DOHH2 (cell line): Measurements from ENCODE around the gene TASP1.
"Not testable (repeated sequence)": the region's sequence is repeated elsewhere in the genome, so short reads cannot be mapped to it uniquely, and the experiment has no call there.

Source experiments
- EZH2phosphoT487 ChIP-seq: fragments of 200-600 bp; sonication (generic); IDR thresholded peaks from 2 replicates; pipeline ENCODE4 v1.6.1; 2017; ENCODE audit warnings: borderline replicate concordance, mild to moderate bottlenecking, antibody characterized with exemption, low read length, moderate library complexity, mixed read lengths
- TF ChIP-seq, protein P1 (sequence below): fragments of 200-600 bp; sonication (generic); IDR thresholded peaks from one replicate; pipeline ENCODE4 v1.5.1; 2014; ENCODE audit warnings: antibody characterized with exemption, mild to moderate bottlenecking, low read depth, low read length; ENCODE audit not compliant: poor library complexity, severe bottlenecking

DNA sequence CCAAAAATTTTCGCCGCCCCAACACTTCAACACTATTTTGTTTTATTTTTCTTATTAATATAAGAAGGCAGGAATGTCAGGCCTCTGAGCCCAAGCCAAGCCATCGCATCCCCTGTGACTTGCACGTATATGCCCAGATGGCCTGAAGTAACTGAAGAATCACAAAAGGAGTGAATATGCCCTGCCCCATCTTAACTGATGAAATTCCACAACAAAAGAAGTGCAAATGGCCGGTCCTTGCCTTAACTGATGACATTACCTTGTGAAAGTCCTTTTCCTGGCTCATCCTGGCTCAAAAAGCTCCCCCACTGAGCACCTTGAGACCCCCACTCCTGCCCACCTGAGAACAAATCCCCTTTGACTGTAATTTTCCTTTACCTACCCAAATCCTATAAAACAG is 276.6 kb downstream of the TASP1 start:
- TF ChIP-seq, protein P1, sequence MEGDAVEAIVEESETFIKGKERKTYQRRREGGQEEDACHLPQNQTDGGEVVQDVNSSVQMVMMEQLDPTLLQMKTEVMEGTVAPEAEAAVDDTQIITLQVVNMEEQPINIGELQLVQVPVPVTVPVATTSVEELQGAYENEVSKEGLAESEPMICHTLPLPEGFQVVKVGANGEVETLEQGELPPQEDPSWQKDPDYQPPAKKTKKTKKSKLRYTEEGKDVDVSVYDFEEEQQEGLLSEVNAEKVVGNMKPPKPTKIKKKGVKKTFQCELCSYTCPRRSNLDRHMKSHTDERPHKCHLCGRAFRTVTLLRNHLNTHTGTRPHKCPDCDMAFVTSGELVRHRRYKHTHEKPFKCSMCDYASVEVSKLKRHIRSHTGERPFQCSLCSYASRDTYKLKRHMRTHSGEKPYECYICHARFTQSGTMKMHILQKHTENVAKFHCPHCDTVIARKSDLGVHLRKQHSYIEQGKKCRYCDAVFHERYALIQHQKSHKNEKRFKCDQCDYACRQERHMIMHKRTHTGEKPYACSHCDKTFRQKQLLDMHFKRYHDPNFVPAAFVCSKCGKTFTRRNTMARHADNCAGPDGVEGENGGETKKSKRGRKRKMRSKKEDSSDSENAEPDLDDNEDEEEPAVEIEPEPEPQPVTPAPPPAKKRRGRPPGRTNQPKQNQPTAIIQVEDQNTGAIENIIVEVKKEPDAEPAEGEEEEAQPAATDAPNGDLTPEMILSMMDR, result not testable (repeated sequence)
- not testable (repeated sequence) for TF ChIP-seq EZH2phosphoT487
